Cerebellar cortex (tissue), 1 donor: ENCODE measurements around the gene ABCC8.
A peak's percentile ranks its signal among the peaks of the same experiment; 100 is the strongest.

Experiments used
- DNase-seq: peaks from one replicate; pipeline ENCODE4 v3.0.0-alpha.2; 2015; ENCODE audit warnings: low spot score

The ABCC8 gene

DNA sequence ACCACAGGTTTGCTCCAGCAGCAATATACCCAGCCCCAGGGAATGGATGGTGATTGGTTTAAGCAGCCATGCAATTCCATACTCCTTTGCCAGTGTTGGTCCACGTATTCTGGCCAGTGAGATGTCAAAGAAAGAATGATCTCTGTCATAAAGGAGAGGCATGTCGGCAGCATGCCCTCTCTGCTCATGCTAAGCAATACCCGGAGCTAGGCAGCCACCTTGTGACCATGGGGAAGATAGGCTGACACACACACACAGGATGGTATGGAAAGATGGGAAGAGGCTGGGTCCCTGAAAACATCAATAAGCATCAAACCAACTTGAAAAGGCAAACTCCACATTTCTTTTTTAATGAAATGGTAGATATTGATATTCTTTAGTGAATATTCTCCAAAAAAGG is 5.1 kb downstream of the ABCC8 start:
- DNase-seq, result no peak

DNA sequence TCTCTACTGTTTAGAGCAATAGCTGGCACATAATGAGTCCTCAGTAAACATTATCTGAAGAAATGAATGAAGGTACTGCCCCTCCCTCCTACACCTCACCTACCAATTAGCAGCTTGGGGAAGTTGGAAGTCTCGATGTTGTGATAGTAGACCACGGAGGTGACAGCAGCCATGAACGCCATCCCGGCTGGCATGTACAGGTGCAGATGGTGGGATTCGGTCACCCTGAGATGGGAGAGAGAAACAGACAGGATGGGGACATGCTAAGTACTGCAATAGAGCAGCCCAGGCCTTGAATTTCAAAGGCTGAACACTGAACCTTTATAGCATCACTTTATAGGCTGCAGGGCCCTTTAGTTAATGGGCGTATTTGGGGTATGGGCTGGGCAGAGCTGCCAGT is 6.6 kb downstream of the ABCC8 start:
- DNase-seq, result no peak

DNA sequence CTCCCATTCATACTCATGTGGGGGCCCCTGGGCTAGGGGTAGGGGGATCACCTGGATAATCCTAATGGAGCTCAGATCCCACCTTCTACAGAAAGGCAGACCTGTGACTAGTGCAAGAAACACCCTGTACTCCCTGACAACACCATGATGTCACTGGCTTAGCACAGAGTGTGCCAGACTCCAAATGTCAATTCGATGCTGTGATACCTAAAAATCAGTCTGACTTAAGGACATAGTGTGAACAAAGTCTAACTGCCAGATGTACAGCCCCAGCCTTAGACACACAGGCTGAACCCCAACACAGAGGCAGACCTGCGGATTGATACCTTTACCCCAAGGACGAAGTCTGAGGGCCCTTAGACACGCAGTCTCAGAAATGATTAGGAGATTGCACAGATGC is 8.5 kb downstream of the ABCC8 start:
- DNase-seq, result no peak

DNA sequence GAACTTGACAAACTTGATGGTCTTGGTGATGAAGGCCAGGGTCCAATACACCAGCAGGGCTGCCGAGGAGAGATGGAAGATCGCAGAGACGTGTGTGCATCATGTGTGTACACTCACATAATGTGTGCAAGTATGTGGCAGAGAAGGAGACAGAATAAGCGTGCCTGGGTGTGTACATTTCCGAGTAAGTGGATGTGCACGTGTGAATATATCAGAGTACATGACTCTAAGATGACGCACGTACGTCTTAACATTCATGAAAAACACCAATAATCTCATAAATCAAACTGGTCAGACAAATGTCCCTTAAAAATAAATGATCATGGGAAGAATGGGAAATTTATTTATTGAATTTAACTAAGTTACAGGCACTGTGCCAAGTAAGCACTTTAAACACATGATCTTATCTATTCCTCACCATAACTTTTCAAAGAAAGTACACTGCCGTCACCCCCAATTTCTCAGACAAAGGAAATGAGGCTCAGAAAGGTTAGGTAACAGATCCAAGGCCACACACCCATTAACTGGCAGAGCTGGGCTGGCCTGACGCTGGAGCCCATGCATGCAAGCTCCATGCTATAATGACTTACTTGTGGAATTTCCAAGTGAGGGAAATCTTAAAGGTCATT is 13.0 kb downstream of the ABCC8 start:
- no peak for DNase-seq

DNA sequence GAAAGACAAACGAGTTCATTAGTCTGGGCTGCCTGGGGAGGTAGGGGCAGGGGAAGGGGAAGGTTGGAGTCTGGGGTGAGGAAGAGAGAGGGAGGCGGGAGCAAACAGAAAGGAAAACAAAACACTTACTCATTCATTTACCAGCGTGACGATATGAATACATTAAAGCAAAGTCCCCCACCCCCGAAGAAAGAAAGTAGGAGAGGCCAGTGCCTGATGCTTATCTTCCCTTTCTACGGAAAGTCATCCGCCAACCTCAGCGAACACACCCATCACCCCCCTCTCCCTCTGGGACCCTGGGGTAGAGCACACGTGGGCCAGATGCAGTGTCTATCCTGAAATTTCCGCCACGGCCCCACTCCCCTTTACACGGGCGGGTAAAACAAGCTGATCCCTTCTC is 13.7 kb downstream of the ABCC8 start:
- DNase-seq, result no peak

DNA sequence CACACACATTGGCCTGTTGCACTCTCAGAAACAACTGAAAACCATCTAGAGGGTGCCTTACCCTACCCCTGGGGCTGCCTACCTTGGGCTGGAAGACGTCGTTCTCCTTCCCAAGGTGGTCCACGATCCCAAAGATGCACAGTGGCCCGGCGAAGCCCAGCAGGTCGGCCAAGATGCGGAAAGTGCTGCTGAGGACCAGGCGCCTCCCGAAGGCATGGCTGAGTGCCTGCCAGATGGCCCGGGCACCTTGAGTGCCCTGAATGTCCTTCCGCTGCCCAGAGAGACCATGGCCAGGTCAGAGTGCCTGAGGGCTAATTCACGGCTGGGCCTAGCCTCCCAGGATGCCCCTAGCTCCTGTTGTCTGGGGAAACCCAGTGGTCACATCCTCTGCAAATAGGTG is 16.2 kb downstream of the ABCC8 start:
- no peak for DNase-seq

DNA sequence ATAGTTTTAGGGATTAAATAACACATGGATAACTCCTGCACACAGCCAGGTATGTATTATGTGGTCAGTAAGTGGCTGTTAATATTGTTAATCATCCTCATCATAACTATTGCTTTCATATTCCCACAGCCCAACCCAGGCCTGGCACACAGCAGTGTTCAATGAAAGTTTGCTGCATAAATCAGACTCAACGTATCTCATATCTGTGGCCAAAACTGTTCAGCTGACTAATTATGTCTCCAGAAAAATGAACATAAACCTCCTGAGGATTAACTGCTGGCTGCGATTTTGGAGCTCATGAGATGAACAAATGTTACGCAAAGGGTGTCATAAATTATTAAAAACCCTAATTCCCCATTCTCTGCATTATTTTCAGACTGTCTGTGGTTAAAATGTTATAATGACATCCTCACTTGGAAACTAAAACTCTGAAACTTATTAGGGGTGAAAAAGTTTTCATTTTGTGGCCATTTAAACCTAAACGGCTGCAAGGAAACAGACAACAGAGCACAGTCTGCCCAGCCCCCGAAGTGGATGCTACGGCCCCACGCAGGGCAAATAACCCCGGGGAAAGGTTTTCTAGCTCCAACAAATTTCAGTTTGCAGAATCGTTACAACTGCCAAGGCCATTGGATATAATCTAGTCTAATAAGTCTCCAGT is 17.3 kb downstream of the ABCC8 start:
- no peak for DNase-seq

DNA sequence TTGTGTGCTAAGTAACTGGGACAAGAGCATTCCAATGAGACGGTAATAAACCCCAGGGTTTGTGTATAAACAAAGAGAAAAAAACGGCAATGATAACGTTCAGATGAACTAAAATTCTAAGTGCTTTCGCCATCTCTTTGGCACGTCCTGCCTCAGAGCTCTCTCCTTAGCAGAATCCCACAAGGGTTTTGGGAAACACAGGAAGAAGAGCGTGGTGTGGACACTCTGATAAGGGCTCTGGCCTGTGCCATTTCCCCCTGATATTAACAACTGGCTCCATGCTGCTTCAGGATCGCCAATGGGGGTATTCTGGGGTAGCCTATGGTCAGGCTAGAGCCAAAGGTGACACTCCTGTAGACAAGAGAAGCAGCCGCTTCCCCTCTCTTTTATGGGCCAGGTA is 18.4 kb downstream of the ABCC8 start:
- no peak for DNase-seq

DNA sequence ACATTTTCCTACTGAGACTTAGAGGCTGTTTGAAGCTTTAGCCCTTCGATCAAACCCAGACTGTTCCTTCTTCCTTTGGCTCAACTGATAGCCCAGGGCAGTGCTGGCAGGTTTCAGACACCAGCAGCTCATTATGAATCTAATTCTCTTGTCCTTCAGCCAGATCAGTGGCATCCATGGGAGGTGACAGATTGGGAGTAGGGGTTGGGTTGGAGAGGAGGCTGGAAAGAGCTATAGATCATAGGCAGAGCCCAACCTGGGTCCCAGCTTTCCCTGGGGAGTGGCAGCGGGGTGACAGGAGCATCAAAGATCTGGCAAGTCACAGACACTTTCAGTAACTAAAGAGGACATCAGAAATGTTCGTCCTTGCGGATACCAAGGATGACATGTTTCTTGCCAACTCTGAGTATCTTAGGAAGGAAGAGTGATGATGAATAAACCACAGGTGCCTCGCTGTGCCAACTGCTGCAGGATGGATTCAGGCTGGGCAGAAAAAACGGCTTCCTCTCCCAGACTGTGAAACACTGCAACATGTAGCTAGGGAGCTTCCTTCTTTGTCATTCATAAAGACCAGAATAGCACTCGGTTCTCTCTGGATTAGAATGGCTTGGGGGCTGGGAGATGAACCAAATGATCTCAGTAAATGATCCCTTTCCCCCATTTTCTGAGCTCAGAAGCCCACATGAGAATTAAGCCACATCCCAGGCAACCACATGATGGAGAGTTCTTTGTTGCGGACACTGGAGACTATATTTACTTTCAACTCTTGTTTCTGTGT is 19.1 kb downstream of the ABCC8 start:
- DNase-seq, result peak; percentile 93

DNA sequence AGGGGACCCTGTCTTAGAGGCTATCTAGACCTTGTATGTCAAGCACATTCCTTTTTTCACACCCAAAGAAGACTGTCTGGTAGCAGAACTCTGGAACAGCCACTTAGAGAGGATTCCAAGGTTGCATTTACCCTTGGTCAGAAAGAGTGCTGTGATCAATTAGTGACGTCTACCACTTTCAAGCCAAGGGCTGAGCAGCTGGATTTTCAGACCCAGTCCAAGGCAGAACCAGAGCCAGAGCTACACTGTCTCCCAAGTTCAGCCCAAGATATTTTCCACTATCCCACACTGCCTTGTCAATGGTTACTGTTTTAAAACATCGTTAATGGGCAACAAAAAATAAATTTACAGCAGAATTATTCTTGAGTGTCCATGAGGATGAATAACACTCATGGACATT is 24.0 kb downstream of the ABCC8 start:
- DNase-seq, result no peak

DNA sequence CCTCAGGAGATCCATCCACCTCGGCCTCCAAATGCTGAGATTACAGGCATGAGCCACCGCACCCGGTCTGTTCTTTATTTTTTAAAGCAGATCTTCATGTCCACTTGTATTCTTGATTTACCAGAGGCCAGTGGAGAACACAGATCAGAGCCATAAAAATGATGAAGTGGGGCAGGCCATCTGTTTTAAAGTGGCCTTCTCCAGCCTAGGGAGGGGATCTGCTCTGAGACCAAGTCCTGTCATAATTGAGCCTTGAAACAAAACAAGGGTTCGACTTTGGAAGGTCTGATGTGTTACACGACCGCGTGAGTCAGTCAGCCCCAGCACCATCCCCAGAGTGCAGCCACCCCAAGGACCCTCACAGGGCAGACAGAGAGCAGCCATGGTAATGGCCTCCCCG is 27.5 kb downstream of the ABCC8 start:
- no peak for DNase-seq

DNA sequence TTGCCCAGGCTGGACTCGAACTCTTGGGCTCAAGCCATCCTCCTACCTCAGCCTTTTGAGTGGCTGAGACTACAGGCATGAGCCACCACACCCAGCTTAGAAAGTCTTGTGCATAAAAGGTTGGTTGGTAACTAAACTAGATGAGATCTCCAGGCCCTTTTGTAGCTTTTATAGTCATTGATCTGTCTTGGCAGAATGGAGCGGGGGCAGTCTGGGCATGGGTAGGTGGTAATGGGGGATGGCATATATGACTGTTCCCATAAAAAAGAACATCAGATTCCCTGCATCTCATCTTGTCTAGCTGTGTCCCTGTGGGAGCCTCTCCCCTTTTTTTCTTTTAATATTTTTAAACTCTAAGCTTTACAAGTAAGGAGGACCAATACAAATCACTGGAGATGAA is 30.2 kb downstream of the ABCC8 start:
- DNase-seq, result no peak

DNA sequence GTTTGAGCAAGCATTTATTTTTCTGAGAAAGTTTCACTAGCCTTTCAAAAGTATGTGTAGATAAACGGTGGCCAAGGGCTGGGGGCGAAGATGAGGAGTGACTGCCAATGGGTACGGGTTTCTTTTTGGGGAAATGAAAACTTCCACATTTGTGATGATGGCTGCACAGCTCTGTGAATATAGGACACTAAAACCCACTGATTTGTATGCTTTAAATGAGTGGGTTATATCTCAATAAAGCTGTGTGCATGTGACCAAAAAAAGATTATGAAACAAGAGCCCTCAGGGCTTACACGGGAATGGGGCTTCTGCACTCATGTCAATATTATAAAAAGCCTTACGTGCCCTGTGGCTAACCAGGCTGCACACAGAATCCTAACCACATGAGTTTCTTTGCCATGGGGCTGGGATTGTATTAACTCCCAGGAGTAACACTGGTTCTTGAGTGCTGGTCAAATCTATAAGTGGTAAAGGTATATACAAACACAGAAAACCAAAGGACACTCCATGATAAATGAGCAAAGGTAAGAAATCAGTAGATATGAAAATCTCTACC is 31.3 kb downstream of the ABCC8 start:
- DNase-seq, result no peak

DNA sequence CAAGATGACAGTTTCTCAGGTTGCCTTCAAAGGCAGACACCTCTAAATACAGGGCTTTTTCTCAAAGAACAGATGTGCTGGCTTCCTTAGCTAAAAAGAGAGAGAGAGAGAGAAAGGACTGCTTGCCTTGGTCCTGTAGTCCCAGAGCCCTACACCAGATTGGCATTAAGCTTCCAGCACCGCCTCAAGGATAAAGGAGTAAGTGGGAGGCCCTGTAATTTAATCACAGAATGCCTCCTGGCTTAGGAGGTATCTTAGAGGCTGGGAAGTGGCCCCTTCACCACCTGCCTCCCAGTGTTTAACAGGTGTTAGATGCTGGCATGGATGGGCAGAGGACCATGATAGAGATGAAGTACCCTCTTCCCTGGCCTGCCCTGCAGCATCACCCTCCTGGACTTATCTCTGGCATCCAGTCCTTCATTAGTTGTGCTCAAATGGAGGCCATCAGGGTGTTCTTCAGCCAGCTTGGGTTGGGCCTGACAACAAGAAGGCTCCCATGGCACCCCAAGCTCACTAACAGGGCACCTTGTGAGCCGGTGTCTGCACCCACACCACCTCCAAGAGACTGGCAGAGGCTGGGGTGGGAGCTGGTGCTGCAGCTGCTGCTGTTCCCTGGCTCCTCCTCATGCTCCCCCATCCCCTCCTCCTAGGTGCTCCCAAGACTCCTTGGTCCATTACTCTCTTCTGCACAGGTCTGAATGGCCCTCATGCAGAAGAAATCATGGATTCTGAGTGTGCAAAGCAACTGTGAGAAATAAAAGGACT is 32.5 kb downstream of the ABCC8 start:
- no peak for DNase-seq

DNA sequence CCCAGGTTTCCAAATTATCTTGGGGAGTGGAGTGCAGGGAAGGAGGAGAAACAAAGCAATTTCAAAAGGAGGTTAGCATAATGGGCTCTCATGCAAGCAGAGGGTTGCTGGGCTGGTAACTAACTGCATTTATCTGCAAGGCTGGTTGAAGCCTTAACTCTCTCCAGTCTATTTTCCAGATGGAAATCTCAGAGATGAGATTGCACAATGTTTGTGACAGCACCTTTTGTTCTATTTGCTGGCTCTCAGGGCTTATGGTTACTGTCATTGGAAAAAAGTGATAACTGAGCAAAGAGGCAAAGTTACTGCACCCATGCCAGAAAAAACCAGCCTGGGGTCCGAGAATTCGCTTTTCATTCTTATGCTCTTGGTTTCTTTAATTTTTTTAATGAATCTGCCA is 33.2 kb downstream of the ABCC8 start:
- no peak for DNase-seq

DNA sequence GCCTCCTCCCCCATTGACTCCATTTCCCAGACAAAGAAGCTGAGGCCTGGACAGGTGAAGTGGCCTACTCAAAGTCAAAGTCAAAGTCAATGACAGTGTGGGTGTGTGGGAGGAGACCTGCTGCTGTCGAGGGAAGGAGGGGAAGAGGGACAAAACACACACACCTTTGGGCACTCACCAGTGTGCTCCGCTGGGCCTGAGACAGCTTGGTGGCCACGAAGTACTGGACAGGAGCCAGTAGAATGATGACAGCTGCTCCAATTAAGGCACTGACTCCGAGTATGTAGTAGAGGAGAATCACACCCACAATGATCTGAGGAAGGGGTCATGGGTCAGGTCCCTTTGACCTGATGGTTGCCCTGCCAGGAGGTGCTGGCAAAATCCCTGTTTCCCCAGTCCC is 33.6 kb downstream of the ABCC8 start:
- peak; percentile 31 for DNase-seq

DNA sequence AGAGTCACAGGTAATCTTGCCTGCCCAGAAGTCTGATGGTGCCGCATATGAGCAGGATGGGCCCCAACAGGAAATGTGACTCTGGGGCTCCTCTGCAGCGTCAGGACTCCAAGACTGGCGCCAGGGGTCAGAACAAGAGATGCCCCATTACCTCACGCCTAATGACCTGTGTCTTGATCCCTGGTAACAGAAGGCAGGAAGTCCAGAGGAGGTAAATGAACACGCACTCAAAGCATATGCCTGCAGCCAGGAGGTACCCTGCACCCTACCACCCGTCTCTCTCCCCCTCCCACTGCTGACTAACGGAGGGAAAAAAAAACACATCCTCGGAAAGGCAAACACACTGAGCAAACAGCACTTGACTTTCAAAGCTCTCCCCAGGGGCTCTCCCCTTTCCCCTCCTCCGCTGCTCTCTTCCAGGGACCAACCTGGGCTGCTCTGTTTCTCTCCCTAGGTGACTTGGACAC is 37.3 kb downstream of the ABCC8 start:
- no peak for DNase-seq

DNA sequence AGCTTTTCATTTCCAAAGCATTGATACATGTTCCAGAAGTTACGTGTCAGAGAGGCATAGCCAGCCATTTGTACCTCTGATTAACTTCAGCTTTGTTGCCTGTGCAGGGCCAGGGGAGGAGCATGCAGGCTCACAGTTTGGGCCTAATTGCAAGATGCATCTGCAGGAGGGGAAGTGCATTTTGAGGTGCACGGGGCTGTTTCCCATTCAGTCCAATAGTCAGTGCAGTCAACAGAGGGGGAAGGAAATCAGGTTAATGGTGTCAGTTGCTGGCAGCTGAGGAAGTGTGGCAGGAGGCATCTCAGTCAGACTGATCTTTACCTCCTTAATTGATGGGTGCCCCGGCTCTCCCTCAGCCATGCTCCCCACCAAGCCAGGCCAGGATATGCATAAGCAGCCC is 39.3 kb downstream of the ABCC8 start:
- DNase-seq, result no peak

DNA sequence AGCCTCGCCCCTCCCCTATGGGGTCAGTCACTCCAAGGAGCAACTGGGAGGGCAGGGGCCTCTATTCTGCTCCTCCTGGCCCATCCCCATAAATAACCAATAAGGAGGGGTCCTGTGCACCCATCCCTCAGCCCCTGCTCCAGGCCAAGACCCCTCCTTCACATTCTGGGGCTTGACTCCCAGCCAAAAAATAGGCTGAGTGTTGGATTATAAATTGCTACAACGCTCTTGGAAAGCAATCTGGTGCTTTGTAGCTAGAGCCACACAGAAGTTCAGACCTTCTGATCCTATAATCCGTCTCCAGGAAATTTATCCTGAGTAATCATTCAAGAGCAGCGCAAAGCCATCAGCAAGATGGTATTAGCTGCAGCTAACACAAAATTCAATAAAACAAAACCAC is 42.5 kb downstream of the ABCC8 start:
- no peak for DNase-seq

DNA sequence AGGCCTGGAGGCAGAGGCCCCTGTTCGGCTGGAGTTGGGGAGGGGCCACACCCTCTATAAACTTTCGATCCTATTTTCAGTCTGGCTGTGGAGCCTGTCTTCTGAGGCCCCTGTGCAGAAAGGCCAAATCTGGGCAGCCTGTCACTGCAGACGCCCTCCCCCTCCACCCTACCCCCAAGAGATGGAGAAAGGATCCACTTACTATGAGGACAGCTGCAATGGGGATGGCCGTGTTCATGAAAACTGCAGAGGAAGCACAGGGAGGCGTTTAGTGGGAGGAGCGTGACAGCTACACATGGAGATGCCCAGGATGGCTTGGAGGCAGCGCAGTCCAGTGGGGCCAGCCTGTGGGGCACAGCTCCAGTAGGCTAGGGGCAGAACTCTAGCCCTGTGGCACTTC is 44.6 kb downstream of the ABCC8 start:
- no peak for DNase-seq

DNA sequence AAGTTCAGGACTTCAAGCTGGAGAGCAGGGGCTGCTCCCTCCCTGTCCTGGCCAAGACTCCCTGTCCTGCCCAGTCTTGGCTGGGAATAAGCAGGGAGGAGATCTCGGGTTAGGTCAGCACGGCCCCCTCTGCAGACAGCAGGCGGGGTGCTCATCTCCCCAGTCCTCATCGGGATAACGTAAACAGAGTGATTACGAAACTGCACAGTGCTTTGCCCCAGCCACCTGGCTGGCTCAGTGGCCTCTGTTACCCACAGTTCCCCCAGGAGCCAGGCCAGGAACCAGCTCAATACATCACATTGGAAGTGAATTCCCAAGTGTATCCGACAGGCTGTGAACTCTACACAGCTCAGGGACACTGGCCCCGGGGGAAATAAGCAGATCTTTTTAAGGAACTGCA is 45.5 kb downstream of the ABCC8 start:
- DNase-seq, result no peak

DNA sequence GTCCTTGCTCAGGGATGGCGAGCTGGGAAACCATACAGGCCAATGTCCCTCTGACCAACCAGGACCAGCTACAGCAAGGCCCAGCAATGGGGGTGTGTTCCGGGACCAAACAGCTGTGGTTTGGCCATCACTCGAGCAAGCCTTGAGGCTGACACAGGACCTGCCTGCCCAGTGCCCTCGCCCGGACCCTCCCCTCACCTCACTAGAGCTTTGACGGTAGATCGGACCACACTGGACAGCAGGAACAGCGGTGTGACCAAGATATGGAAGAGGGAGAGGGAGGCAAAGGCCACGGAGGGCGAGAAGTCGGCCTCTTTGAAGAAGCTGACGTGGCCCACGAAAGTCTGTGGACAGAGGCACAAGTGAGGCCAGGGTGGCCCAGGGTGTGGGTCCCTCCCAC is 46.0 kb downstream of the ABCC8 start:
- no peak for DNase-seq
